Measurements from ENCODE around the gene RPS16.

The RPS16 gene

DNA sequence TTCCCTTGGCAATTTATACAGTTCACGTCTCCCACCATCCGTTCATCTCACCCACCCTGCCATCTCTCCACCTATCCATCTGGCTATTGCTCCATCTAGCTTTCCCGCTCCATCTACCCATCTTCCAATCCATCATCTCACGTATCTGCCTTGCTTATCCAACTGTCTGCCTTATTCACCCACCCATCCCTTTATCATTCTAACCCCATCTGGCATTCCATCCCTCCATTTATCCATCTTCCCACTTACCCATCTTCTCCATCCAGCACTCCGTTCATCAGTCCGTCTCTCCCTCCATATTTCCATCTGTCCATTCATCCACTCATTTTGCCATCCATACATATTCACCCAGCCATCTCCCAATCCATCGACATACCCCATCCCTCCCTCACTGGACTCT, 10.0 kb downstream of the RPS16 start (continued):
- no peak for TF ChIP-seq ZNF148 (tag by site-specific recombination; IDR thresholded peaks at IDR 0.05; ENCODE audit: borderline replicate concordance)
- peak; percentile 99 for TF ChIP-seq ZNF366 (tag by site-specific recombination; conservative IDR thresholded peaks at IDR 0.05)
- TF ChIP-seq ZNF692 (tag by site-specific recombination; IDR thresholded peaks at IDR 0.05): no peak
- TF ChIP-seq, protein P1, sequence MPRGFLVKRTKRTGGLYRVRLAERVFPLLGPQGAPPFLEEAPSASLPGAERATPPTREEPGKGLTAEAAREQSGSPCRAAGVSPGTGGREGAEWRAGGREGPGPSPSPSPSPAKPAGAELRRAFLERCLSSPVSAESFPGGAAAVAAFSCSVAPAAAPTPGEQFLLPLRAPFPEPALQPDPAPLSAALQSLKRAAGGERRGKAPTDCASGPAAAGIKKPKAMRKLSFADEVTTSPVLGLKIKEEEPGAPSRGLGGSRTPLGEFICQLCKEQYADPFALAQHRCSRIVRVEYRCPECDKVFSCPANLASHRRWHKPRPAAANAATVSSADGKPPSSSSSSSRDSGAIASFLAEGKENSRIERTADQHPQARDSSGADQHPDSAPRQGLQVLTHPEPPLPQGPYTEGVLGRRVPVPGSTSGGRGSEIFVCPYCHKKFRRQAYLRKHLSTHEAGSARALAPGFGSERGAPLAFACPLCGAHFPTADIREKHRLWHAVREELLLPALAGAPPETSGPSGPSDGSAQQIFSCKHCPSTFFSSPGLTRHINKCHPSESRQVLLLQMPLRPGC (tag by site-specific recombination; IDR thresholded peaks at IDR 0.05): no peak
- TF ChIP-seq, protein P2, sequence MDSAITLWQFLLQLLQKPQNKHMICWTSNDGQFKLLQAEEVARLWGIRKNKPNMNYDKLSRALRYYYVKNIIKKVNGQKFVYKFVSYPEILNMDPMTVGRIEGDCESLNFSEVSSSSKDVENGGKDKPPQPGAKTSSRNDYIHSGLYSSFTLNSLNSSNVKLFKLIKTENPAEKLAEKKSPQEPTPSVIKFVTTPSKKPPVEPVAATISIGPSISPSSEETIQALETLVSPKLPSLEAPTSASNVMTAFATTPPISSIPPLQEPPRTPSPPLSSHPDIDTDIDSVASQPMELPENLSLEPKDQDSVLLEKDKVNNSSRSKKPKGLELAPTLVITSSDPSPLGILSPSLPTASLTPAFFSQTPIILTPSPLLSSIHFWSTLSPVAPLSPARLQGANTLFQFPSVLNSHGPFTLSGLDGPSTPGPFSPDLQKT (IDR thresholded peaks at IDR 0.05; ENCODE audit: borderline replicate concordance, low read depth, low read length): no peak
- TF ChIP-seq ZBTB48 (tag by site-specific recombination; IDR thresholded peaks at IDR 0.05): 0 out of 2 replicates have a peak, but pooled peaks have one; percentile 39
- TF ChIP-seq ZBTB20 (tag by site-specific recombination; IDR thresholded peaks at IDR 0.05): peak; percentile 45
- no peak for TF ChIP-seq ZNF239 (tag by site-specific recombination; IDR thresholded peaks at IDR 0.05)
- TF ChIP-seq ZBTB17 (tag by site-specific recombination; IDR thresholded peaks at IDR 0.05): peak; percentile 96

GRCh38 chr19:39424934-39425333, 10.8 kb downstream of the RPS16 start:
- Histone ChIP-seq H3K4me3 (ENCODE audit: low read depth, low read length) (no peak overlapping the region), H3K27ac (ENCODE audit: extremely low read depth, low read depth, low read length) (no peak overlapping the region), H3K9me3 (ENCODE audit: control insufficient read depth, insufficient read depth, low read depth, low read length) (no peaks in the 10 kb centered on the region), H3K36me3 (ENCODE audit: control insufficient read depth in 2 of 2, insufficient read depth in 1 of 2, low read length in 2 of 2) (peaks cover 44 to 54% of the 10 kb centered on the region in 2 experiments), H3K4me1 (ENCODE audit: control insufficient read depth, insufficient read depth, low read length) (no peaks in the 10 kb centered on the region; the same call in 1 of the 2 replicates)
- CTCF ChIA-PET: interaction anchor here (1.2 kb wide), 2 partner anchors 12 to 315 kb away, joined by 3 to 4 read pairs; partner anchors contain the start of gene PLEKHG2
- TF ChIP-seq ZSCAN16 (tag by site-specific recombination; IDR thresholded peaks at IDR 0.05) (no peak), ZFHX2 (tag by site-specific recombination; conservative IDR thresholded peaks at IDR 0.05) (peak; percentile 63), EGR2 (tag by site-specific recombination; IDR thresholded peaks at IDR 0.05; ENCODE audit: low read depth) (peak; percentile 70)
- POLR2A ChIA-PET: interaction anchor here (1.2 to 13.3 kb wide), 2 partner anchors 11 kb away, joined by 3 to 255 read pairs; partner anchors contain the start of gene RPS16

GRCh38 chr19:39423258-39424086, 12.3 kb downstream of the RPS16 start:
- H3K36me3 ChIP-seq (ENCODE audit: control insufficient read depth in 2 of 2, insufficient read depth in 1 of 2, low read length in 2 of 2): peaks cover 58 to 62% of the 10 kb centered on the region in 2 experiments
- H3K9me3 ChIP-seq (ENCODE audit: control insufficient read depth, insufficient read depth, low read depth, low read length): no peaks in the 10 kb centered on the region
- TF ChIP-seq ZNF600 (tag by site-specific recombination; IDR thresholded peaks at IDR 0.05) (peak; percentile 76), IKZF3 (tag by site-specific recombination; IDR thresholded peaks at IDR 0.05) (peak; percentile 7; the same call in 1 of the 2 replicates)
- TF ChIP-seq, protein P3, sequence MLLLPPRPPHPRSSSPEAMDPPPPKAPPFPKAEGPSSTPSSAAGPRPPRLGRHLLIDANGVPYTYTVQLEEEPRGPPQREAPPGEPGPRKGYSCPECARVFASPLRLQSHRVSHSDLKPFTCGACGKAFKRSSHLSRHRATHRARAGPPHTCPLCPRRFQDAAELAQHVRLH (tag by site-specific recombination; IDR thresholded peaks at IDR 0.05): no peak
- H3K4me3 ChIP-seq (ENCODE audit: low read depth, low read length): no peak overlapping the region
- H3K27ac ChIP-seq (ENCODE audit: extremely low read depth, low read depth, low read length): peak overlapping the region; percentile 47; the same call in 1 of the 2 replicates
- ChIA-PET POLR2A (interaction anchor here (0.6 to 13.3 kb wide), 3 partner anchors 10 to 17 kb away, joined by 3 to 255 read pairs (median 11); partner anchors contain the start of gene RPS16), CTCF (interaction anchor here (0.6 to 1.2 kb wide), 5 partner anchors 9 to 313 kb away, joined by 3 to 5 read pairs (median 3); no protein-coding TSS in a partner anchor)
- H3K4me1 ChIP-seq (ENCODE audit: control insufficient read depth, insufficient read depth, low read length): no peaks in the 10 kb centered on the region; the same call in 1 of the 2 replicates
